ENCODE results near the gene HLA-DPB1.
A peak's percentile ranks its signal among the peaks of the same experiment; 100 is the strongest.

The HLA-DPB1 gene

DNA sequence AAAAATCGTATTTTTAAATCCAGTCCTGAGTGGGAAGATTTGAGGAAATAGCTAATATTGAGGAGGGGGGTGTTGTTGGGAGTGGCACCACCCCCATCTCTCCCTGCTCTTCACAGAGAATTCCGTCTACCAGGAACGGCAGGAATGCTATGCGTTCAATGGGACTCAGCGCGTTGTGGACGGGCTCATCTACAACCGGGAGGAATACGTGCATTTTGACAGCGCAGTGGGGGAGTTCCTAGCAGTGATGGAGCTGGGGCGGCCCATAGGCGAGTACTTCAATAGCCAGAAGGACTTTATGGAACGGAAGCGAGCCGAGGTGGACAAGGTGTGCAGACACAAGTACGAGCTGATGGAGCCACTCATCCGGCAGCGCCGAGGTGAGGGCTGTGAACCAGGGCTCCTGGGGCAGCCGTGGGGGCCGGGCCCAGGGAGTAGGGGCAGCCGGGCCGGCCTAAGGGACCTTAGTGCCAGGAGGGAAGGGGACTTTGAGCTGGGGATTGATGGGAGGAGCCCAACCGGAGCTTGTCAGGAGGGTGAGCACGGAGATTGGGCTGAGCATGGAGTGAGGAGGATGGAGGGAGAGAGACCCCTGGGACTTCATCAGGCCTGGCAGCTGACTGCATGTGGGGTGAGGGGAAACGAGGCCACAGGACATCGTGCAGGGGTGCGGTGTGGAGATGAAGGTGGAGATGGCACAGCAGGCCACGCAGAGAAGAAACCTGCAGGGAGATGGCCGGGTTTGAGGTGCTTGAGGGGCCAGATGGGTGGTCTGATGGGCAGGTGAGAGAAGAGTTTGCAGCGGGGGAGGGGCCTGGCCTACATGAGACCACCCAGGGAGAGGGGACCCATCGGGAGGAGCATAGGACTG, 41.3 kb downstream of the HLA-DPB1 start:
- Mint-ChIP-seq H3K27ac (peak overlapping the region; percentile 90), H3K4me3 (peak overlapping the region; percentile 75), H3K4me1 (peaks cover 28% of the 10 kb centered on the region), H3K36me3 (ENCODE audit: low read depth) (no peaks in the 10 kb centered on the region), H3K27me3 (ENCODE audit: low read depth, poor library complexity) (peaks cover 82% of the 10 kb centered on the region), H3K9me3 (no peaks in the 10 kb centered on the region)
- TF ChIP-seq, protein P1, sequence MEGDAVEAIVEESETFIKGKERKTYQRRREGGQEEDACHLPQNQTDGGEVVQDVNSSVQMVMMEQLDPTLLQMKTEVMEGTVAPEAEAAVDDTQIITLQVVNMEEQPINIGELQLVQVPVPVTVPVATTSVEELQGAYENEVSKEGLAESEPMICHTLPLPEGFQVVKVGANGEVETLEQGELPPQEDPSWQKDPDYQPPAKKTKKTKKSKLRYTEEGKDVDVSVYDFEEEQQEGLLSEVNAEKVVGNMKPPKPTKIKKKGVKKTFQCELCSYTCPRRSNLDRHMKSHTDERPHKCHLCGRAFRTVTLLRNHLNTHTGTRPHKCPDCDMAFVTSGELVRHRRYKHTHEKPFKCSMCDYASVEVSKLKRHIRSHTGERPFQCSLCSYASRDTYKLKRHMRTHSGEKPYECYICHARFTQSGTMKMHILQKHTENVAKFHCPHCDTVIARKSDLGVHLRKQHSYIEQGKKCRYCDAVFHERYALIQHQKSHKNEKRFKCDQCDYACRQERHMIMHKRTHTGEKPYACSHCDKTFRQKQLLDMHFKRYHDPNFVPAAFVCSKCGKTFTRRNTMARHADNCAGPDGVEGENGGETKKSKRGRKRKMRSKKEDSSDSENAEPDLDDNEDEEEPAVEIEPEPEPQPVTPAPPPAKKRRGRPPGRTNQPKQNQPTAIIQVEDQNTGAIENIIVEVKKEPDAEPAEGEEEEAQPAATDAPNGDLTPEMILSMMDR (IDR thresholded peaks at IDR 0.05): no peak
- DNase-seq: peak; percentile 40

DNA sequence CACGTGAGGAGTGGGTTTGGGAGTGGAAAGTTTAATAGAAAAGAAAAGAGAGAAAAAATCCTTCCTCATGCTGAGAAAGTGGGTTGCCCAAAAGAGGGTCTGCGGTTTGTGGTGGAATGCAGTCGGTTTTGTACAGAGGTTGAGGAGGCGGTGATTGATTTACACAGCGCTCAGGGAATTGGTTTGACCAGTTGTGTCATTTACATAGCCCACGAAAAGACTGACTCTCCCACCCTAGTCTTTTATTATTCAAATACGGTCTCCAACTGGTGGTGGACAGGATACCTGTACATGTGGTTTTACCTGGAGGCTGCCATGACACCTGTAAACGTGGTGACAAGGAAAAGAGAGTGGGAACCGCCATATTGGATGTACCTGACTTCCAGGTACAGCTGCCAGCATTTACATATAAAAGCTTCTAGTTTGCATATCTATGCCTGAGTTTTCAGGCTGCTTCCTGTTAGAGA, 42.1 kb downstream of the HLA-DPB1 start:
- TF ChIP-seq, protein P1 (IDR thresholded peaks at IDR 0.05): no peak
- no peak for DNase-seq
- Mint-ChIP-seq H3K36me3 (ENCODE audit: low read depth) (no peaks in the 10 kb centered on the region), H3K4me3 (peak overlapping the region; percentile 75), H3K27me3 (ENCODE audit: low read depth, poor library complexity) (peaks cover 77% of the 10 kb centered on the region), H3K9me3 (peaks cover 5% of the 10 kb centered on the region), H3K4me1 (peaks cover 33% of the 10 kb centered on the region), H3K27ac (no peak overlapping the region)

DNA sequence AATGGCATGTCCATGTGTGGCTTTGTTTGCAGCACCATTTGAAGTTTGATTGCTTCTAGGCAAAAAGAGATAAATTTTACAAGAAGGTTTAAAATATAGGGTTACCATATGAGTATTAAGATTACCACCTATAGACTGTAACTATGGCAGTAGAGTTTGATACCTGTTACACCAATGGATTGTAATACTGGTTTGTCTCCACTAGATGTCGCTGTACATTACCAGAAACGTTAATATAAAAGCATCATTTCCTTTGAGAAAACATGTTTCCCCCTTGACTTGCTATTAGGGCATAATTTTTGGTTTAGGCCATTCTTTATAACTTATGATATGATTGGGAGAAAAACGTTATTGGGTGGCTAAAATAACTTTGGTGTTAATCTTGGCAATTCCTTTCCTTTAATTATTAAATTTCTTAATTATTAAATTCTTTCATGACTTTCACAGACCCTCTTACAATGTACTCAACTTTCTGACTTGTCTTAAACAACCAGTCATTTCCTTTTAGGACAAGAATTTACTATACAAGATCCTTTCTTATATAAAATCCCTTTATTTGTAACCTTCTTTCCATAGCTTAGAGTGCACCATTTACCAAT, 42.8 kb downstream of the HLA-DPB1 start:
- TF ChIP-seq, protein P1 (IDR thresholded peaks at IDR 0.05): peak; percentile 93
- H3K9me3 Mint-ChIP-seq: peaks cover 9% of the 10 kb centered on the region
- H3K4me1 Mint-ChIP-seq: peaks cover 33% of the 10 kb centered on the region
- no peak overlapping the region for H3K4me3 Mint-ChIP-seq
- peaks cover 70% of the 10 kb centered on the region for H3K27me3 Mint-ChIP-seq (ENCODE audit: low read depth, poor library complexity)
- peaks cover under 1% of the 10 kb centered on the region for H3K36me3 Mint-ChIP-seq (ENCODE audit: low read depth)
- peak; percentile 12 for DNase-seq
- no peak overlapping the region for H3K27ac Mint-ChIP-seq

DNA sequence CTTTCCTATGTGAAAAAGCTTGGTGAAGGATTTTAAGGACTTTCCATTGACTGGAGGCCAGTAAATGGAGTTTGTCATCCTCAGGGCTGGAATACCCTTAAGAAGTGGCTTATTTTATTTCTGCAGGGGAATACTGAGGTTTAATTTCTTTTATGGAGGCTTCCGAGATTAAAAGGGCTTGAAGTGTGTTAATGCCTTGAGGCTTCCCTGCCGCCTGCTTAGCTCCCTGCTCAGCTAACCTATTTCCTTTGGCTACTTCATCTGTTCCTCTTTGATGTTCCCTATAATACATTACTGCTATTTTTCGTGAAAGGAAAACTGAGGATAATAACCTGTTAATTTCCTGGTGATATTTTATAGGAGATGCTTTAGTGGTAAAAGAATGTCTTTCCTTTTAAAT, 44.2 kb downstream of the HLA-DPB1 start:
- Mint-ChIP-seq H3K4me1 (peaks cover 33% of the 10 kb centered on the region), H3K27ac (no peak overlapping the region), H3K4me3 (no peak overlapping the region), H3K36me3 (ENCODE audit: low read depth) (peaks cover 5% of the 10 kb centered on the region), H3K27me3 (ENCODE audit: low read depth, poor library complexity) (peaks cover 59% of the 10 kb centered on the region), H3K9me3 (peaks cover 16% of the 10 kb centered on the region)
- TF ChIP-seq, protein P1 (IDR thresholded peaks at IDR 0.05): no peak
- DNase-seq: no peak

DNA sequence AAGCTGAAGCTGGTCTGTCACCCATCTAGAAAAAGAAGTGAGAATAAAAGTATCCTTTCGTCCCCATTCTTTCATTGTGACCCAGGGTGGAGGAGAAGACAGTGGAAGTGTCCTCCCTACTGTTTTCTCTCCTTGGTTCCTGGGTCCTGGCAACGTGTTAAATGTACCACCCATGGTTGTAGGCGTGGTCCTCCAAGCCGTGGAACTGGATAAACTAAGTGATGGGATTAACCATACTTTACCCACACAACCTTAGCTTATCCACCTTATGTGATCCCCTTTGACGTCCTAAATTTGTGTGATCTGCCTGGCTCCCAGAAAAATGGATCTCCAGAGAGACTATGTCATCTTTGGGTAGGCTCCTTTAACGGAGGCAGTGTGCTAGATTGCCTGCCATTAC, 47.4 kb downstream of the HLA-DPB1 start:
- TF ChIP-seq, protein P1 (IDR thresholded peaks at IDR 0.05): no peak
- H3K9me3 Mint-ChIP-seq: peaks cover 16% of the 10 kb centered on the region
- no peak overlapping the region for H3K4me3 Mint-ChIP-seq
- no peak for DNase-seq
- H3K36me3 Mint-ChIP-seq (ENCODE audit: low read depth): peaks cover 5% of the 10 kb centered on the region
- H3K27me3 Mint-ChIP-seq (ENCODE audit: low read depth, poor library complexity): peaks cover 49% of the 10 kb centered on the region
- H3K27ac Mint-ChIP-seq: no peak overlapping the region
- peaks cover 14% of the 10 kb centered on the region for H3K4me1 Mint-ChIP-seq
